HG02852 (cell line): ENCODE results near the gene LINGO4.

Source experiments
- ATAC-seq: cut with Tn5 transposase; IDR thresholded peaks from one replicate; pipeline ENCODE4 v1.9.1; 2021; ENCODE audit warnings: mild to moderate bottlenecking, moderate library complexity; ENCODE audit not compliant: unreplicated experiment

Gene LINGO4, protein sequence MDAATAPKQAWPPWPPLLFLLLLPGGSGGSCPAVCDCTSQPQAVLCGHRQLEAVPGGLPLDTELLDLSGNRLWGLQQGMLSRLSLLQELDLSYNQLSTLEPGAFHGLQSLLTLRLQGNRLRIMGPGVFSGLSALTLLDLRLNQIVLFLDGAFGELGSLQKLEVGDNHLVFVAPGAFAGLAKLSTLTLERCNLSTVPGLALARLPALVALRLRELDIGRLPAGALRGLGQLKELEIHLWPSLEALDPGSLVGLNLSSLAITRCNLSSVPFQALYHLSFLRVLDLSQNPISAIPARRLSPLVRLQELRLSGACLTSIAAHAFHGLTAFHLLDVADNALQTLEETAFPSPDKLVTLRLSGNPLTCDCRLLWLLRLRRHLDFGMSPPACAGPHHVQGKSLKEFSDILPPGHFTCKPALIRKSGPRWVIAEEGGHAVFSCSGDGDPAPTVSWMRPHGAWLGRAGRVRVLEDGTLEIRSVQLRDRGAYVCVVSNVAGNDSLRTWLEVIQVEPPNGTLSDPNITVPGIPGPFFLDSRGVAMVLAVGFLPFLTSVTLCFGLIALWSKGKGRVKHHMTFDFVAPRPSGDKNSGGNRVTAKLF

GRCh38 chr1:151805066-151805820, at the start of gene LINGO4:
Gene LINGO4, minus strand, starts transcription at chr1:151805419. Its CDS starts 2,715 bp downstream, at chr1:151802704.
- ATAC-seq: no peak

DNA sequence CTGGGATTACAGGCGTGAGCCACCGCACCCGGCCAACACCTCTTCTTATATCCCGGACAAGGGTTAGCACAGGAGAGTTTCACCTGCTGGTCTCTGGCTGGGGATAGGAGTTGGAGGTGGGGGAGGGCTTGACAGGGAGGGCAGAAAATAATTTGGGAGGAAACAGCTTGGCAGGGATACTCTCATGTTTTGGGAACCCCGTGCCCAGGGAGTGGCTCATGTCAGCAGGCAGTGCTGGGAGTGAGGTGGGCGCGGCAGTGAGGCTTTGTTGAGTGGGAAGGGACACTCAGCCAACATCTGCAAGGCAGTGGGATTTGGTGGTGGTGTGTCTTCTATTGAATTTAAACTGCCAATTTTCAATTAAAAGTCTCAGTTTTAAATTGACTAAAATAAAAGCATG, 49.4 kb upstream of the LINGO4 start:
- no peak for ATAC-seq

DNA sequence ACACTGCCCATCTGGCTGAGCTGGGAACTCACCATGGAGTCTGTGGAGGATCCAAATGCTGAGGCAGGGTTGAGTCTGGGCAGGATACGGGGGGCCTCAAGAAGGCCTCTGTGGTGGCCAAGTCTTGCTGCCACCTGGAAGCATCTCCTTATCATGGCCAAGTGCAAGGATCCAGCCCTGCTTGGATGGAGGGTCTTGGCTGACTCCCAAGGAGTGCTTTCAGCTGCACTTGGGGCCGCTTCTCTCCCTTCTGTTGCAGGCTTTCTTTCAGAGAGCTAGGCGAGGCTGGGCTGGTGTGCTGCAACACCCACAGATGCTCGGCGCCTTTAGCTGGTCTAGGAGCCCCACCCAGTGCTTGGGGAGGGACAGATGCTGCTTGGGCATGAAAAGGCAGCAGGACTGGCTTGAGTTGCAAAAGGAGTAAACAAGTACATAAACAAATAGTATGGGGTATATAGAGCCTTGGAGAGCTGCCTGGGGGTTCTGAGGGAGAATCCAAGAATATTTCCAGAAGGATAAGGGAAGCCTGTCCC, 48.3 kb upstream of the LINGO4 start, which contains the start of gene THEM5:
THEM5 (minus strand) TSS at position 302 of the 533 bp plus-strand sequence; CDS start at position 155, 147 bp downstream.
- no peak for ATAC-seq

DNA sequence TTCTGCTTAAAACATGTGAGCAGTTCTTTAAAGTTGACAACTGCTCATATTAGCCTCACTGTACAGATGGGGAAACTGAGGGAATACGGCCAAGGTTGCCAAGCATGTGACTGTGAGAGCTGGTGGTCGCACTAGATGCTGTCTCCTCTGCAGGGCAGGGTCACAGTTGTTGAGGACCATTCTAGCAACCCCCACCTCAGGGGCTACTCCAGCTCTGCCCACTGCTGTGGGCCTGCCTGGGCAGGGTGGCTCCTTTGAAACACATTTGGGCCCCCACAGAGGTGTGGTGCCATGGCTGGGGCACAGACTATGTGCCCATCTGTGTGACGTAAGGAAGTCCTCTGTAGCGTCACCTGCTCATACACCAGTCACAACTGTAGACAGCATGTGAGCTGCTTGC, 47.5 kb upstream of the LINGO4 start:
- no peak for ATAC-seq

GRCh38 chr1:151851886-151852285, 46.7 kb upstream of the LINGO4 start:
- ATAC-seq: no peak

DNA sequence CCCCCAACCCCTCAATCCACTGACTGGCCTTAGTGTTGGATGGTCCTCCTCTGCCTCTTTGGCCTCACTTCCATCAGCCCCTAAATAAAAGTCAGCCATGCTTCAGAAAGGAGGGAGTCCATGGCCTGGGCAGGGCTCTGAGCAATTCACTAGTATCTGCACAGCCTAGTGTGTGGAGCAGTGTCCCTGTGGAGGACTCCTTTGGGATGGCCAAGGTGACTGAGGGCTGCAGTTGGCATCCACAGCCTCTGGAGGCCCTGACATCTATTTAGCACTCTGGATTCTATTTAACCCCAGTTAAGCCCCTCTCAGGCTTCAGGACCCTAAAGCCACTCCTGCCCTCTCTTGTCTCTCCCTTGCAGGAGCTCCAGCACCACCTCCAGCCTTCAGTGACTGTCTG, 44.7 kb upstream of the LINGO4 start:
- no peak for ATAC-seq

GRCh38 chr1:151849126-151849525, 43.9 kb upstream of the LINGO4 start:
- no peak for ATAC-seq

DNA sequence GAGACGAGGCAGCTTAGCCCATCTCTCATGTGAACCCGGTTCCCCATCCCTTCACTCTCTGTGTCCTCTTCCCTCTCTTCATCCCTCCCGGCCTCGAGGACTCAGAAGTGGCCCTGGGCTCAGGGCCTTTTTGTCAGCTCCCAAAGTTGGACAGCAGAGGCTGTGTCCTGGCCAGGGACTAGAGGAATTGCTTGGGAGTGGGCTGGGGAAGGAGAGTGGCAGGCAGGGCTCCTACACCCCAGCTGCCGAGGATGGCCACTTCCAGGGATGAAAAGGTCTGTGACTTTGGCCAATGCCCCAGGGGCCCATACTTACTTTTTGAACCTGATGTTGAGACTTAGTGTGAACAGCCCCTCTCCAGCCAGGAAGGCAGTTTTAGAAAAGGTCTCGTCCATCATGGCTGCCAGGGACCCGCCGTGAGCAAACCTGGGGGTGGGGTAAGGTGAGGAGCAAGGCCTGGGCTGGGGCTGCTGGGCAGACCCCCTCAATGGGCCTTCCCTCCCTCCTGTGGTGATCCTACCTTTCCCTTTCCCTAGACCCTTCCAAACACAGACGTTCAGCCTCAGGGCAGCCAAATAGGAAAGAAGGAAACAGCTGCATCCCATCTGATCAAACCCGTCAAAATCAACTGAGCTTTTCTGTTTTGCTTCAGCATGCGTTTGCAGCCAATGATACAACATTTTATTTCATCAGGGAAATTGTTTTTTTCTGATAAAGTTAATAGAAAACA, 42.8 kb upstream of the LINGO4 start:
- ATAC-seq: no peak

DNA sequence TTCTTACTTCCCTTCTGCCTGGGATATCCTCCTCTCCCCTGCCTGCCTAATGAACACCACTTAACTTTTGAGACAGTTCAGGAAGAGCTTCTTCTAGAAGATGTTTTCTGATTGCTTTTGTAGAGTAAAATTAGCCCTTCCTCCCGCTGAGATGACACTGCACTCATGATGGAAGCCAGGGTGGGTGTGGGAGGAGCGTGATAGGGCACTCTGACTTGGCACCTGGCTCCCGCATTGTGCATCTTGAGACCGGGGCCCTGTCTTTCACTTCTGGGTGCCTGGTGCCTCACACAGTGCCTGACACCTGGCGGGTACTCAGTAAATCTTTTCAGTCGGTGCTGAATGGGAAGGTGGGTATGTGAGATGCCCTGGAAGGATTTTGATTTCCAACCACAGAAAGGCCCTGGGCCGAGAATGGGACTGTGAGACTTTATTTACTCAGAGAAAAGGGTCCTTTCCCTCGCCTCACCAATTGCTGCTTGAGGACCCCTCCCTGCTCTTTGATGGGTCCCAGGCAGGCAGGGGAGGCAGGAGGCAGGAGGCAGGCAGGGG, 41.5 kb upstream of the LINGO4 start:
- ATAC-seq: no peak

DNA sequence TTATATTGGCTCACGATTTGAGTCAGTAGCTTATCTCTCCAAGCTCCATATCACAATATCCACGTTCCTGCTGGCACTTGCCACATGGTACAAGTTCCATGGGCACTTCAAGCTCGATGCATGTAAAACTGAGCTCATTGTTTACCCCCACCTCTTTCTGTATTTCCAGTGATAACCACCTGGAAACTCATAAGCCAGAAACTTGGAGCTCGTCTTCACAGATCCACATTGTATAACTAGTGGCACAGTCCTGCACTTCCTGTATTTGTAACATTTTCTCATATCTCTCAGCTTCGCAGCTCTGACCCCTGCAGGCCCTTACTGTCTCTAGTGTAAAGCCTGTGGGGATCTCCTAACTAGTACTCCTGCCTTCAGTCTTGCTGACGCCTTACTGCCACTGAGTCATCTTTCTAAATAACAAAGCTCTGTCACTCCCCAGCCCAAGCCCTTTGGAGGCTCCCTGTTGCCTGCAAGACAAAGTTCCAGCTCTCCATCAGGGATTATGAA, 40.9 kb upstream of the LINGO4 start:
- ATAC-seq: no peak

DNA sequence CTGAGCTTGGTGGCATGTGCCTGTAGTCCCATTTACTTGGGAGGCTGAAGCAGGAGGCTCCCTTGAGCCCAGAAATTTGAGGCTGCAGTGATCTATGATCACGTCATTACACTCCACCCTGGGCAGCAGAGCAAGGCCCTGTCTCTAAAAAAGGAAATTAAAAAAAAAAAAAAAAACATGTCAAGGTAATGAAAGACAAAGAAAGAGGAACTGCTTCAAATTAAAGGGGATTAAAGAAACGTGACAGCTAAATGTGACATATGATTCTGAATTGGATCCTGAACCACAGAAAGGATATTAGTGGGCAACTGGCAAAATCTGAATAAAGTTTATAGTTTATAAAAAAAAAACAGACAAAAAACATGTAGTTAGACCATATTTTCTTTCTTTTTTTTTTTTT, 38.2 kb upstream of the LINGO4 start:
- no peak for ATAC-seq

DNA sequence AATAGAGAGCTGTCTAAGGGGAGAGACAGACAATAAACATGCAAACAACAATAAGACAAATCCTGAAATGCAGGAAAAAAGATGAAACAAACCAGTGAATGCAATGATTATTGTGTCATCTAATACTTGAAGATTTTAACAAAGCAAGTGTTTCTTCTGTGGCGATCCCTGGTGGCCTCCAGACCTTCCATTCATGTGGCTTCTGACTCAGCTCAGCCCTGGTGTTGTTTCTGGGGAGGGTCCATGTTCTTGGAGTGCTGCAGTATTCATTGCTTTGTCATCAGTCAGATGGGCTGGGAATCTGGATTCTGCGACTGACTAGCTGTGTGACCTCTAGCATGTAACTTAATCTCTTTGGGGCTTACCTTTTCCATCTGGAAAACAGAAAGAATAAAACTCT, 35.9 kb upstream of the LINGO4 start:
- ATAC-seq: no peak

DNA sequence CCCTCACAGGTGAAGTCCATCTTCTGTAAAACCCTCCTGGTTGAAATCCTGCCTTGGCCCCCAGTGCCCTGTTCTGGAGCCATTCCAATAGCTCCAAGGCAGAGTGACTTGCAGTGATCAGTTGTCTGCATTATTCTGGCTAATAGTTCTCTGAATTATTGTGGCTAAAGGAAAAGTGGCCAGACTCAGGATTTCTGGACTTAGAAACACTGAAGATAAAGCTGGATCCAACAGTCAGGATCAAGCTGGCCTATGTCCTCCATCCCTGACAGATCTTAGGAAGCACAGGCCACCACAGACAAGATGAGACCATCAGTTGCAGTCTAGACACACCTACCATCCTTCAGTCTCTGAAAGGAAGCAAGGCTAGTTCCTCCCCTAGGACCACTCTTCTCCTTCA, 35.2 kb upstream of the LINGO4 start:
- ATAC-seq: no peak

DNA sequence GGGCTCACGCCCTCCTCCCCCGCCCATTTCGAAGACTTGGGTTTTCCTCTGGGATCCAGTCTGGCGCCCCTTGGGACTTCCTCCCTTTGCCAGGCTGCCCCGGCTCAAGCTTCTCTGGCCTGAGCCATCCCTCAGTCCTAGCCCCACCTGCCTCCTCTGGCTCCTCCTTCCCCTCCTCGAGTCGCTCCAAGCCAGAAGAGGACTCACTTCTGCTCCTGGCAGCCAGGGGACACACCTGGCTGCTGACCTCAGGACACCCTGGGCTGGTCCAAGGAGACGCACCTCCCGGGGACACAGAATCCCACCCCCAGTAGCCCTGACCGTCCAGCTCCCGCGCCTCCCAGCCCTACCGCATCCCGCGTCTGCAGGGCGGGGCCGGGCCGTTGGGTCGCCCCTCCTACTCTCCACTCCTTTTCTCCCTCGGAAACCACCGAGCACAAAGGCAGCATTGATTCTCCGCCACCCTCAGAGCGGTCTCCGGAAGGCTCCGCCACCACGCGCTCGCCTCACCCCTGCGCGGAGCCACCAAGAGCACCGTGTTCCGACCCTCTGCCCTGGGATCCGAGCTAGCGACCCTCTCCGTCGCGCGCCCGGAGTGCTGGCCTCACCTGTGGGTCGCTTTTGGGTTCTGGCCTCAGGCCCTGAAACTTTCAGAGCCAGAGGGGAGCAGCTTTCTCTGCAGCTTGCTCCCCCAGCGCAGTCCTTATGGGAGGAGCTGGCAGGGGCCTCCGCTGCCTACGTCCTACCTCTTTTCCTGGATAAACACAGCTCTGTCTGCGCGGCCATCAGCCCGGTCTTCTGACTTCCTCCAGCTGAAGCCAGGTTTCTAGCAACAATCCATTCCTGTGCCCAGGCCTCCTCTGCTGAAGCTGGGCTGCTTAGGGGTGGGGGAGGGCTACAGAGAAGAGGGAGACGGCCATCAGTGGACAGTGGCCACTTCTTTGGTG, 34.5 kb upstream of the LINGO4 start, which contains the start of gene C2CD4D:
C2CD4D (minus strand) TSS at position 364 of the 947 bp plus-strand sequence. CDS start 831 bp downstream, outside the sequence.
- no peak for ATAC-seq

DNA sequence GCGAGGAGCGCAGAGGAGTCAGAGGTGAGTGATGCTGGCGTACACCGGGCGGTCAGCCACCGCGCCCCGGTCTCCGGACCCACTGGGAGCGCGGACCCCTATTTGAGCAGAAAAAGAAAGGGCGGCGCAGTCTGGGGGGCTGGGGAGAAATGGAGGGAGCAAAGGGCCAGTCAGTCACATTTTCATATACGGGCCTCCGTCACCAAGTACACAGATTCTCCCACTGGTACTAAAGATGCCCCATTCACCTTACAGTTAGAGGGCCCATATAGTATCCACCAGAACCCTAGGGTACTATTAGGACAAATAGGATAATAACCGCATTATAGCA, 33.8 kb upstream of the LINGO4 start:
- ATAC-seq: no peak

DNA sequence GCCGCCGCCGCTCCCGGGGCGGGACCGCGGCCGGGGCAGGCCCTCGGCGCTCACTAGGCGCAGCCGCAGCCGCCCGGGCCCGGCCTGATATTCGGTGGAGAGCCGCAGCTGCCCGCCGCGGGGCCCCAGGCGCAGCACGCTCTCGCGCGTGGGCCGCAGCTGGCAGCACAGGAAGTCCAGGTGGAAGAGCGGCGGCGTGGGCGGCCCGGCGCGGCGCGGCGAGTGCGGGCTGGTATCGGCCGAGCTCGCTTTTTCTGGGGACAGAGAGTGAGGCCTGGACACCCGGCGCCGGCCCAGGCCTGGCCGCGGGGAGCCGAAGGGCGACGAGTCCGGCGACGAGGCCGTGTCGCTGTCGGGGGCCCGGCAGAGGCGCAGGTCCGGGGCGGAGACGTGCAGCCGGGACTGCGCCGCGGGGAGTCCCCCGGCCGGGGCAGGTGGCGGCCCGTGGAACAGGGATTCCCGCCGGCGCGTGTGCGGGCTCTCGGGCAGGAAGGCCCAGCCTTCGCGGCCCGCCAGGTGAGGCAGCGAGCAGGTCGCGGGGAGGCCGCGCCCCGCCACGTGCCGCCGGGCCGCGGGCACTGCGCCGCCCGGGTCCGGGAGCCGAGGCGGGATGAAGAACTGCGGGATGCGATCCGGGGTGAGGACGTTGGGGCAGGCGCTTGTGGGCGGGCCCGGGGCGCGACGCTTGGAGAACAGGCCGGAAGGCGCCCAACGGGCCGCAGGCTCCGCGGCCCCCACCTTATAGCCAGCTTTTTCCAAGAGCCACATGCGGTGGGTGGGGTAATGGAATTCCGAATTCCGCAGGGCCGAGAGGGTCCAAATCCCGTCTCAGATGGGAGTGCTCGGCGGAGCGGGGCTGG, 33.2 kb upstream of the LINGO4 start:
- no peak for ATAC-seq

DNA sequence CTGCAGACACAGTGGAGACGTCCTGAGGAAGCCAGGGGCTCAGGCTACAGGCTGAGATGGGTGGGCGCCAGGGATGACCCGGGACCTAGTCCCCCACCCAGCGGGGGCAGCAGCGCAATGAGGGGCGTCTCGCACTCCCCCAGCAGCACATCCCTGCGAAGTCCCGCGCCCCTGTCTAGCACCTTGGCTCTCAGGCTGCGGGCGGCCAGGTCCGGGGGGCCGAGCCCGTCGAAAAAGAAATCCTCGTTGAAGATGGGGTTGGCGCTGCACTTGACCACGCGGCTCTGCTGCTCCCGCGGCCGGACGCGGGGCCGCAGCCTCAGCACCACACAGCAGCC, 32.6 kb upstream of the LINGO4 start:
- ATAC-seq: no peak

- no peak for ATAC-seq
Observed at GRCh38 chr1:151837197-151837596, 32.0 kb upstream of the LINGO4 start.
